ENCODE data around the gene CHST11.
"Not testable (repeated sequence)": the region's sequence is repeated elsewhere in the genome, so short reads cannot be mapped to it uniquely, and the experiment has no call there.

CHST11 gene

DNA sequence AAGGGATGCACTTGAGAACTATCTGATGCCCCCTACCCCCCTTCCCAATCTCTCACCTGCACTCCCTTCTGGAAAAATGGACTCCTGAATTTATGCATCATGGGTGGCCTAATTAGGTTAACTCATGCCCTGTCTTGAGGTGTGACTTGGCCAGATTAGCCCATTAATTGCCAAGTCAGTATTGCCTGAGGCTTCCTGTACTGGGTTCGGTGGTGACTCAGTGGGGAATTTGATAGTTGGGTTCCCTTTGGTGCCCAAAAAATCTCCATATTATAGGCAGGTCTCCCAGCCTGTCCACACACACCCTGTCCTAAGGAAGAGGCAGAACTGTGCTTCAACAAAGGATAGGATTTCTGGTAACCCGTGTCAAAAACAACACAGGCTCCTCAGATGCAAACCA, 146.1 kb downstream of the CHST11 start:
- H3K4me3 Mint-ChIP-seq = no peak overlapping the region
- CTCF ChIA-PET = no interaction called here

DNA sequence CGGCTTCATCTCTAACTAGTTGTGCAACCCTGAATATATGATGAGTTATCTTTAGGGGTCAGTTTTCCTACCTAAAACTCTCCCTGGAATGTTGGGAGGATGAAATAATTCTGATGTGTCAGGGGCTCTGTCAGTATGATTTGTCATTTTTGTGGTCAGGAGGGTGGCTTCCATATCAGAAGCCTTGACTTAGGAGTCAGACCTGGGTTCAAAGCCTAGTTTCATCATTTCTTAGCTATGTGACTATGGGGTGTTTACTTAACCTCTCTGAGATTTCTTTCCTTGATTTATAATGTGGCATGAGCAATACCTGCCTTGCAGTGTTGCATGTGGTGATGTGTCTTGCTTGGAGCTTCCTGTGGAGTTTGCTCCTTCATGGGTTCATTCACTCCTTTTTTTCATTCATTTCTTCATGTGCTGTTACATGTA, 146.8 kb downstream of the CHST11 start:
- H3K36me3 Mint-ChIP-seq = peaks cover 31% of the 10 kb centered on the region
- H3K4me3 Mint-ChIP-seq = no peak overlapping the region
- no peak for DNase-seq
- H3K9me3 Mint-ChIP-seq = no peaks in the 10 kb centered on the region
- CTCF ChIA-PET = interaction anchor here (1.2 kb wide), 1 partner anchor 51 kb away, joined by 4 read pairs; no protein-coding TSS in a partner anchor
- H3K4me1 Mint-ChIP-seq = peaks cover 49% of the 10 kb centered on the region
- no peaks in the 10 kb centered on the region for H3K27me3 Mint-ChIP-seq
- peak overlapping the region; percentile 82 for H3K27ac Mint-ChIP-seq

More for the DNA sequence above, 146.1 kb downstream of the CHST11 start:
- Mint-ChIP-seq H3K36me3 (peaks cover 31% of the 10 kb centered on the region), H3K9me3 (no peaks in the 10 kb centered on the region), H3K4me1 (peaks cover 49% of the 10 kb centered on the region), H3K27me3 (no peaks in the 10 kb centered on the region), H3K27ac (no peak overlapping the region)
- no peak for DNase-seq

- Mint-ChIP-seq H3K9me3 (no peaks in the 10 kb centered on the region), H3K4me1 (peaks cover 49% of the 10 kb centered on the region), H3K36me3 (peaks cover 33% of the 10 kb centered on the region), H3K4me3 (no peak overlapping the region), H3K27ac (peak overlapping the region; percentile 82), H3K27me3 (no peaks in the 10 kb centered on the region)
- DNase-seq = peak; percentile 57
- CTCF ChIA-PET = interaction anchor here (0.7 to 1.2 kb wide), 3 partner anchors 35 to 147 kb away, joined by 3 to 4 read pairs (median 4); partner anchors contain the start of gene CHST11
These were observed 147.6 kb downstream of the CHST11 start for GRCh38 chr12:104604070-104604994.

GRCh38 chr12:104604995-104605675, 148.4 kb downstream of the CHST11 start:
- H3K36me3 Mint-ChIP-seq = peaks cover 33% of the 10 kb centered on the region
- peaks cover 49% of the 10 kb centered on the region for H3K4me1 Mint-ChIP-seq
- CTCF ChIA-PET = interaction anchor here (1.0 kb wide), 1 partner anchor 148 kb away, joined by 4 read pairs; the partner anchor contains the start of gene CHST11
- no peak overlapping the region for H3K4me3 Mint-ChIP-seq
- peak overlapping the region; percentile 82 for H3K27ac Mint-ChIP-seq
- DNase-seq = no peak
- H3K27me3 Mint-ChIP-seq = no peaks in the 10 kb centered on the region
- H3K9me3 Mint-ChIP-seq = no peaks in the 10 kb centered on the region

- CTCF ChIA-PET = no interaction called here
- no peak for DNase-seq
These were observed 148.9 kb downstream of the CHST11 start for GRCh38 chr12:104605685-104606084.

DNA sequence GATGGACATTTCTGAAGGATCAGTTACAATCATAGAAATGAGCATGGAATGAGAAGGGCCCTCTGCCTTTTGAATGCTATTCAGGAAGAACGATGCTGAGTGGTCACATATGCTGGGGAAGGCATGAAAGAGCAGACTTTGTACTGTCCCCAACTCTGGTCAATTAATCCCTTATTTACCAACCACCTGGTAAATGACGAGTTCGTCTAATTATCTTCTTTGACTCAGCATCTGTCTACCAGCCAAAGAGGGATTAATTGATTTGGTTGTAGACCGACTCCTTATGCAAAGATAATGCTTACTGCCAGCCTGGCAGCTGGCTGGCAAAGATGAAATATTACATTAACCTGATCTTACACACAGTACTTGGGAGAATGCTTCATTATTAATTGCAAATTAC, 152.2 kb downstream of the CHST11 start:
- DNase-seq = no peak
- Mint-ChIP-seq H3K4me3 (no peak overlapping the region), H3K4me1 (peaks cover 24% of the 10 kb centered on the region), H3K27me3 (no peaks in the 10 kb centered on the region), H3K36me3 (peaks cover 21% of the 10 kb centered on the region), H3K27ac (no peak overlapping the region), H3K9me3 (no peaks in the 10 kb centered on the region)
- CTCF ChIA-PET = no interaction called here

More at GRCh38 chr12:104605685-104606084, 148.9 kb downstream of the CHST11 start:
- Mint-ChIP-seq H3K4me3 (no peak overlapping the region), H3K27ac (no peak overlapping the region), H3K9me3 (no peaks in the 10 kb centered on the region), H3K4me1 (peaks cover 46% of the 10 kb centered on the region), H3K27me3 (no peaks in the 10 kb centered on the region), H3K36me3 (peaks cover 35% of the 10 kb centered on the region)

- peaks cover 19% of the 10 kb centered on the region for H3K4me1 Mint-ChIP-seq
- no peaks in the 10 kb centered on the region for H3K27me3 Mint-ChIP-seq
- no peak for DNase-seq
- CTCF ChIA-PET = no interaction called here
- H3K9me3 Mint-ChIP-seq = no peaks in the 10 kb centered on the region
- peaks cover 21% of the 10 kb centered on the region for H3K36me3 Mint-ChIP-seq
- no peak overlapping the region for H3K27ac Mint-ChIP-seq
- H3K4me3 Mint-ChIP-seq = no peak overlapping the region
These were observed 152.7 kb downstream of the CHST11 start for GRCh38 chr12:104609445-104609844.

DNA sequence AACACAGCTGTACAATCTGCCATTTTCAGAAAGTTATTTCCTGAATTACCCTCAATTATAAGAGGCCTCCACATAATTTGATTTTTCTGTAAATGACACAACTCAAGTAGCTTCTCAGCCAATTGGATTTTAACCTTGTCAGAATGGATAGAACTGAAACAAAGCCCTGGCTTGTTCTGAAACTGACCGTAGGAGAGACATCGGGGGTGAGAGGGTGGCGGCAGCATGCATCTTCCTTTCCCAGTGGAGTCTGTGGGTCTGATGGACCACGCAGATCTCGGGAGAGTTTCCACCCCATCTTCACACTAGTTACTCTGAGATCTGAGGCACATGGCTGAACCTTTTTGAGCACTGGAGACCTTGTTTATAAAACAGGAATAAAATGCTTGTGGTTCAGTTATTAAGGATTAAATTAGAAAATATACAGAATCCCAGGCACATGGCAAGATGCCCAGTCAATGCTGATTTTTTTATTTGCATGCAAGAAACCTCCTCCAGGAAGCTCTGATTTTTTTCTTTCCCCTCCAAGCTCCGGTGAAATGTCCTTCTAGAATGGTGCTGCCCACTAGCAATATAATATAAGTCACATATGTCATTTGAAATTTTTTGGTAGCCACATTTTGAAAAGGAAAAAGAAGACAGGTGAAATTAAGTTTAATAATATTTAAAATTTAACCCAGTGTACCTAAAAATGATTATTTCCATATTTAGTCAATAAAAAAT, 153.9 kb downstream of the CHST11 start:
- Mint-ChIP-seq H3K4me1 (peaks cover 11% of the 10 kb centered on the region), H3K27ac (no peak overlapping the region), H3K4me3 (no peak overlapping the region), H3K27me3 (no peaks in the 10 kb centered on the region), H3K36me3 (peaks cover 19% of the 10 kb centered on the region), H3K9me3 (no peaks in the 10 kb centered on the region)
- CTCF ChIA-PET = interaction anchor here (0.7 to 1.0 kb wide), 2 partner anchors 31 to 229 kb away, joined by 3 read pairs; no protein-coding TSS in a partner anchor
- no peak for DNase-seq

- no peak for DNase-seq
- Mint-ChIP-seq H3K4me1 (peaks cover 9% of the 10 kb centered on the region), H3K4me3 (no peak overlapping the region), H3K27me3 (no peaks in the 10 kb centered on the region), H3K27ac (peak overlapping the region; percentile 63), H3K36me3 (peaks cover 21% of the 10 kb centered on the region), H3K9me3 (no peaks in the 10 kb centered on the region)
- CTCF ChIA-PET = no interaction called here
These were observed 154.9 kb downstream of the CHST11 start for GRCh38 chr12:104611671-104612070.

- H3K27me3 Mint-ChIP-seq, H3K4me3 Mint-ChIP-seq, H3K4me1 Mint-ChIP-seq, CTCF ChIA-PET, DNase-seq, H3K27ac Mint-ChIP-seq, H3K9me3 Mint-ChIP-seq: not testable (repeated sequence)
- peaks cover 22% of the 10 kb centered on the region for H3K36me3 Mint-ChIP-seq
These were observed 156.6 kb downstream of the CHST11 start for GRCh38 chr12:104613372-104613771.

DNA sequence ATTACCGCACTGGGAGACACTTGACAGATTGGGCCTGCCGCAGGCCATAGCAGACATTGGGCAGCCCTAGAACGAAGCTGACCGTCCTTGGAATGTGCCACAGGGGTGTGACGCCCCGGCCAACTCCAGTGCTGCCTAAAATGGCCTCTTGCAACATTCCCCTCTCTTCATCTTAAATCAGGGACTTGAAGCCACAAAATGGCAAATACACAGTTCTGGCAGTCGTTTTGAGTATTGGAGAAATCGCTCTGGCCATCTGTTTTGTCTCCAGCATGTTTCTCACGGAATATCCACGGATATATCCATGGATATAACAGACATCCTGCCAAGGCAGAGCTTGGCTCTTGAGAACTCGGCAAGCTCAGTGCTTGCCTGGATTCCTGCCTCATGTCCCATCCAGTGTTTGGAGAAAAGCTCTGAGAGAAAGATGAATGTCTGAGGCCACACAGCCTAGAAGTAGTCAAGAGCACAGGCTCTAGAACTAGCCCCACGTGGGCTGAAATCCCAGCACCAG, 158.4 kb downstream of the CHST11 start:
- H3K27me3 Mint-ChIP-seq = no peaks in the 10 kb centered on the region
- CTCF ChIA-PET = no interaction called here
- no peak for DNase-seq

DNA sequence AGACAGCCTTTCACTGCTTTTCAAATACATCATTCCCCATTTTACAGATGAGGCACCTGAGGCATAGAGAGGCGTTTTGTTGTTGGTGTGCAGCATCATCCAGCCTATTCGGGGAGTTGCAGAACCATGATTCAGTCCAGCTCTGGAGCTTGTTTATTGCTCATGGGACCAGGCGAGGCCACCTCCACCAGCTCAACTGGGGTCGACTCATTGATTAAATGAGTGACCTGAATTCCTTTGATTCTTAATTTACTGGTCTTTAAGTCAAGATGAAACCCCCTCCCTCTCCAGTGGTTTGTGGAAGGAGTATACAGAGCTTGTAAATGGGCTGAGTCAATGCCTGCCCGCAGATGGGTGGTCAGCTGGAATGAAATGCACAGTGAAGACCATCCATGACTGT, 161.9 kb downstream of the CHST11 start:
- DNase-seq = no peak
- H3K9me3 Mint-ChIP-seq = no peaks in the 10 kb centered on the region
- H3K36me3 Mint-ChIP-seq = peaks cover 24% of the 10 kb centered on the region
- H3K27ac Mint-ChIP-seq = no peak overlapping the region
- H3K4me1 Mint-ChIP-seq = peaks cover 8% of the 10 kb centered on the region
- H3K4me3 Mint-ChIP-seq = no peak overlapping the region
- CTCF ChIA-PET = no interaction called here
- H3K27me3 Mint-ChIP-seq = no peaks in the 10 kb centered on the region

More for the DNA sequence above, 158.4 kb downstream of the CHST11 start:
- H3K27ac Mint-ChIP-seq = no peak overlapping the region
- no peaks in the 10 kb centered on the region for H3K9me3 Mint-ChIP-seq
- peaks cover 9% of the 10 kb centered on the region for H3K4me1 Mint-ChIP-seq
- peaks cover 29% of the 10 kb centered on the region for H3K36me3 Mint-ChIP-seq
- no peak overlapping the region for H3K4me3 Mint-ChIP-seq

- Mint-ChIP-seq H3K4me1 (peaks cover 14% of the 10 kb centered on the region), H3K9me3 (no peaks in the 10 kb centered on the region)
- CTCF ChIA-PET = no interaction called here
These were observed 162.6 kb downstream of the CHST11 start for GRCh38 chr12:104619305-104619704.

More at GRCh38 chr12:104619305-104619704, 162.6 kb downstream of the CHST11 start:
- no peak for DNase-seq
- Mint-ChIP-seq H3K27ac (no peak overlapping the region), H3K4me3 (no peak overlapping the region), H3K27me3 (no peaks in the 10 kb centered on the region), H3K36me3 (peaks cover 26% of the 10 kb centered on the region)

Data from activated naive CD4-positive, alpha-beta T cell treated with anti-CD3 and anti-CD28 coated beads, Interleukin-2, amount 10 ng/mL, durations not matched to agents 7 days and 5 days (primary cell).